HepG2 (cell line): ENCODE measurements around the gene CD300LB. TPM values are rescaled to one million over a fixed set of nuclear protein-coding genes. Genes with fewer than 3 reads are reported as not detected.

Experiments
- BRD4 ChIP-seq: sonication (generic); formaldehyde crosslinking; IDR thresholded peaks from 2 replicates; pipeline ENCODE4 v1.4.0; 2020; ENCODE audit warnings: missing genetic modification reagents
- DRAP1 ChIP-seq: IDR thresholded peaks from 2 replicates; pipeline ENCODE4 v1.6.1; 2016; ENCODE audit warnings: missing genetic modification reagents, missing compliant biosample characterization
- MXI1 ChIP-seq: IDR thresholded peaks from 3 replicates; pipeline ENCODE4 v1.6.1; 2012; ENCODE audit warnings: low read depth, low read length, inconsistent platforms, borderline replicate concordance
- PHF8 ChIP-seq: sonication (generic); formaldehyde crosslinking; IDR thresholded peaks from 2 replicates; pipeline ENCODE4 v1.5.0; 2020; ENCODE audit warnings: missing genetic modification reagents
- REST ChIP-seq, 2 experiments: IDR thresholded peaks; 2 replicates each; pipeline ENCODE4 v1.6.1; 2011 to 2012; ENCODE audit warnings: low read length in 2 of 2, borderline replicate concordance in 1 of 2, low read depth in 1 of 2, mild to moderate bottlenecking in 1 of 2, moderate library complexity in 1 of 2
- STAT6 ChIP-seq: sonication (generic); formaldehyde crosslinking; IDR thresholded peaks from 2 replicates; pipeline ENCODE4 v1.4.0; 2020; ENCODE audit warnings: missing genetic modification reagents, mild to moderate bottlenecking, borderline replicate concordance
- TFDP1 ChIP-seq: IDR thresholded peaks from 2 replicates; pipeline ENCODE4 v1.6.1; 2016; ENCODE audit warnings: missing compliant biosample characterization, missing genetic modification reagents, borderline replicate concordance
- ZNF550 ChIP-seq: sonication (generic); formaldehyde crosslinking; IDR thresholded peaks from 2 replicates; pipeline ENCODE4 v1.4.0; 2020; ENCODE audit warnings: mild to moderate bottlenecking, missing genetic modification reagents, borderline replicate concordance
- ZNF687 ChIP-seq: sonication (generic); formaldehyde crosslinking; IDR thresholded peaks from 2 replicates; pipeline ENCODE4 v1.5.1; 2020; ENCODE audit warnings: mild to moderate bottlenecking, missing genetic modification reagents, moderate library complexity
- ZNF749 ChIP-seq: sonication (generic); formaldehyde crosslinking; IDR thresholded peaks from 2 replicates; pipeline ENCODE4 v1.8.0; 2022; ENCODE audit warnings: mild to moderate bottlenecking, missing genetic modification reagents, moderate library complexity, borderline replicate concordance
- polyA plus RNA-seq, 8 experiments: library from polyadenylated mRNA; depleted of rRNA in 3 of 8; stranded (reverse) in 7 of 8; unstranded in 1 of 8; fragments of >200 nt; fragmentation: Illumina TruSeq in 4 of 8; extraction: Trizol in 4 of 8; gene quantifications; 2 replicates each; pipeline versions ENCODE4 v1.2.1 to v1.2.3, GENCODE V29; 2011 to 2016; ENCODE audit warnings: low read depth in 4 of 8, missing spikeins in 1 of 8, mixed read lengths in 1 of 8; ENCODE audit not compliant: insufficient read depth in 1 of 8
- total RNA-seq, 5 experiments: library from RNA; depleted of rRNA; stranded (reverse); fragments of >200 nt; fragmentation: Illumina TruSeq; extraction: Trizol; gene quantifications; 2 replicates each; pipeline ENCODE4 v1.2.3, GENCODE V29; 2016; ENCODE audit warnings: low read depth in 1 of 5

Gene CD300LB
- total and polyA plus RNA-seq, 2 of the 13 experiments (the other 11 are each of a cell fraction or from before 2014, with no cell fraction given): not detected

GRCh38 chr17:74561586-74561985 is 30.3 kb upstream of the CD300LB start (continued):
- TF ChIP-seq ZNF687 (CRISPR knock-in tag): no peak
- no peak for TF ChIP-seq BRD4
- TF ChIP-seq REST (IDR thresholded peaks at IDR 0.05; ENCODE audit: borderline replicate concordance in 1 of 2, low read depth in 1 of 2, low read length in 2 of 2): no peak
- TF ChIP-seq TFDP1 (CRISPR knock-in tag): no peak
- no peak for TF ChIP-seq STAT6 (CRISPR knock-in tag)
- no peak for TF ChIP-seq DRAP1 (CRISPR knock-in tag)
- TF ChIP-seq MXI1: no peak
- no peak for TF ChIP-seq ZNF749 (CRISPR knock-in tag)
- no peak for TF ChIP-seq PHF8 (CRISPR knock-in tag)
- no peak for TF ChIP-seq ZNF550
